Stimulated activated CD4-positive, alpha-beta T cell treated with anti-CD3 and anti-CD28 coated beads, Interleukin-15, amount 100 ng/mL, for 48 hours (primary cell): Measurements from ENCODE around the gene SEL1L.
A peak's percentile ranks its signal among the peaks of the same experiment; 100 is the strongest.
"Not testable (repeated sequence)": the region's sequence is repeated elsewhere in the genome, so short reads cannot be mapped to it uniquely, and the experiment has no call there.

ENCODE experiments used
- DNase-seq, 2 donors: peaks; one replicate each; pipeline ENCODE4 v3.0.0-alpha.2; 2020; ENCODE audit warnings: low read depth in 2 of 2

SEL1L gene

DNA sequence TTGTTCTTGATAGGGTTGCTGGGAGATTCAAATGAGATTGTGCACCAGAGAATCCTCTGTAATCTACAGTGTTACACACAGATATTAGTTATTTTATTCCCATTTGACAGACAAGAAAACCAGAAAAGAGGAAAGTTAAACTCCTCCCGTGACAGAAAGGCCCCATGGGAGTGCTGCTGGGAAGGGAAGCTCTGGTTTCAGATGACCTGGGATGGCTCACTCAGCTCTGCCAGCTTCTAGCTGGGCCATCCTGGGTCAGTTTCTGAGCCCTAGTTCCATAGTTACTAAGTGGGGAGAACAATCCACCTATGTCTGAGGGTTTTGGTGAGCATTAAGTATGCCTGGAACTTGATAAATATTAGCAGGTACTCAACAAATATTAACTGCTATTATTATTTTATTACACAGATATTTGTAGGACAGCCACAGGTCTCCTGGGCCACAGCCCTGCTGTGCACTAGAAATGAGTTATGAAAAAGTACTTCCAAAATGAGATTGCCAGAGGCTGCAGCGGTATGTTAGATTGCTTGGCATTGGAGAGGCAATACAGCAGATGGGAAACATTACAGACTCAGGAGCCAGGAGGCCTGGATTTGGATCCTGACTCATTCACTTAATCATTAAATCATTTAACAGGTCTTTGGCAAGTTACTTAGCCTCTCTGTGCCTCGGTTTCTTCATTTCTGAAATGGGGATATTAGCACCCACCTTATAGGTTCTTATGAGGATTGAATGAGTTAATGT lies 86.5 kb downstream of the SEL1L start:
- no peak for DNase-seq

DNA sequence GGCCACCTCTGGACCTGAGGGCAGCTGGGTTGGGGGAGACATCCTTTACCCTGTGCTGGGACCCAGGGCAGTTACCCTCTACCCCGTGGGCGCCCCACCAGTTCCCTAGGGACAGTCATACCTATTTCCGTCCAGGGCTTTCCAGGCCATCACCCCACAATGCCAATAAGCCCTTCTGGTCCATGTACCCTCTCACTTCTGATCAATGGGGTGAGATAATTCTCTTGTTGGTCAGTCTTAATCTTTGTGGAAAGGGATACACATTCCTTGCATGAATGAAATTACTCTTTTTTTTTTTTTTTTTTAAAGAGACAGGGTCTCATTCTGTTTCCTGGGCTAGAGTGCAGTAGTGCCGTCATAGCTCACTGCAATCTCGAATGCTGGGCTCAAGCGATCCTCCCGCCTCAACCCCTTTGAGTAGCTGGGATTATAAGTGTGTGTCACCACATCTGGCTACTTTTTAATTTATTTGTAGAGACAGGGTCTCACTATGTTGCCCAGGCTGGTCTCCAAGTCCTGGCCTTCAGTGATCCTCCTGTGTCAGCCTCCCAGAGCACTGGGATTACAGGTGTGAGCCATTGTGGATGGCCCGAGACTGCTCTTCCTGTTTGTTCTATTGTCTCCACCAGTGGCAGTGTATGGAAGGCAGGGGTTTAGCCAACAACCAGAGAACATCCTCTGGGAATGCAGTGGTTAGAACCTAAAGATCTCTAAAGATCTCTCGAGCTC lies 87.2 kb downstream of the SEL1L start:
- no peak for DNase-seq

- no peak for DNase-seq
These were observed 92.0 kb downstream of the SEL1L start for GRCh38 chr14:81441626-81442134.

GRCh38 chr14:81440041-81440440 lies 93.6 kb downstream of the SEL1L start:
- DNase-seq = no peak

GRCh38 chr14:81437244-81437643 lies 96.4 kb downstream of the SEL1L start:
- DNase-seq = no peak

DNA sequence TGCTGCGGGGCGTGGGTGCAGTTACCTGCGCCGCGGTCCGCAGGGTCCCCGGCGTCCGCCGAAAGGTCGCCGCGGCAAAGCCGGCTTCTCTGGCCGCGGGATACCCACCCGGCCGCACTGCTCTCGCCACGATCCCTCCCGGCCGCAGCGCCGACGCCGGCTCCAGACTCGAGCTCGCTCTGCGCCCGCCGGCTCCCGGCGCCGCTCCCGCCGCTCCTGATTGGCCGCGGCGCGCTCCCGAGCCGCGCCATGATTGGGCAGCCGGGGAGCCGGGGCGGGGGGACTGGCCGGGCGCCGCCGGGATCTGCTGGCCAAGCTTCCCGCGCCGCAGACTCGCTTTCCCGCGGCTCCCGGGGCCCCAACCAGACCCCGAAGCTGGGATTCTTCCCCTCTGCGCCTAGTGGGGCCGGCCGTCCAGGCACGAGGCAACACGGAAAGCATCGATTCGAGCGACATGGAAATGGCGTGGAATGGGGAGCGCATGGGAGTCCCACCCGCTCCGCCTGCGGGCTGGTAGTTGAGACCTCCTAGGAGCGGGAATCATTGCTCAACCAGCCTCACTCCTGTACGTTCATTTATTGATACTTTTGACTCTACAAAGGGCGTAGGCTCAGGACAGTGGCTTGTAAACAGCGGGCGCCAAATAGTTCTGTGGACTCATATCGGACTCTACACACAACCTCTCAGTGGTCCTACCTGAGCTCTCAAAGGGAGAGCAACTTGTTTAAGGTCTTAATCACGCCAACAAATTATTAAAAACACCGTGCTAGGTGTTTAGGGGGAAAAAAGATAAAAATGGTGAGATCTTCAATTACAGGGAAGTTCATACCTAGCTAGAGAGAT lies 97.1 kb downstream of the SEL1L start:
- peak in 1 of 2 donors; percentile 40 for DNase-seq

DNA sequence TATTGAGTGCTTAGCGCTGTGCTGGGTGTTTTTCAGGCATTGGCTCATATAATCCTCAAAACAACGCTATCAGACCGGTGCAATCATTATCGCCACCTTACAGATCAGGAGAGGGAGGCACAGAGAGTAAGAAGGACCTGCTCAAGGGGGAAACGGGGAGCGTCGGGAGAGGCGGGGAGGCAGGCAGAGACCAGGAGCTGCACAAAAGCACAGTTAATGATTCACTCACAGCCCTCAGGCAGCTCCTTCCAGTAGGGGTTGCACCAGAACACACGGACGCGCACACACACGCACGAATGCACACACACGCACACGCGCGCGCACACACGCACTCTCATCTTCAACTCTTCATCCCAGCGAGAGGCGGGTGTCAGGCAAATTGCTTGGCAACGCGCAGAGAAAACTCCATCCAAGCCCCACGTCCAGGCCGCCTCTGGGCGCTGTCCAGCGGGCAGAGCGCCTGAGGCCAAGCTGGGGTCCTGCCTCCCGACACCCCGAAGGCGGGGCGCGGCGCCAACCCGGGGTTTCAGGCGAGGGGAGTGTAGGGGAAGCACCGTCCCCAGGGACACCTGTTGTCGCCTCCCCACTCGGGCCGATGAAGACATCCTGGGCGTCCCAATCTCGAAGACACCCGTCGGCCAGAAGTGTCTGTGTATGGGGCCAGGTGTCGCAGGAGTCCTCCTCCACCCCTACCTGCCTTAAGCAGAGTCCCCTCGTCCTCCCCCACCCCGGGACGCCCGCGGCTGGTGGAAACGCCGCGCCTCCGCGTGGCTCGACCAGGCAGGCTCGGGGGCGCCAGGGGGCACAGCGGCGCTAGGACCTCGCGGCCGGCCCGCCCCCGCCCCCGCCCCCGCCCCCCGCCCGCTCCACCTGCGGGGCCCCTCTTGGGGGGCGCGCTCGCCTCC lies 98.0 kb downstream of the SEL1L start:
- DNase-seq = no peak

DNA sequence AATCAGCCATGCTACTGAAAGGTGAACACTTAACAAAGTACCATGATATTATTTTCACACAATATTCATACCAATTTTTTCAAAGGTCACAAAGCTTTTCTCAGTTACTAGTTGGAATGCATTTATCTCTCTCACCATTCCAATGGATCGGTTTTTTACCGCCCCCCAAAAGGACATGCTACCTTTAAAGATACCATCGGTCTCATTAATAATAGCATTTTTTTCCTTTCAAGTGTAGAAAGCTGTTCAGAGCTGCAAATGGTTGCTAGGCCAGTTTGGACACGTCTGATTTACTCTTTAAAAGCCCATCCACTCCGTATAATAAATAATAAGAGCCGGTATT lies 98.6 kb downstream of the SEL1L start:
- no peak for DNase-seq

- DNase-seq = no peak
These were observed 99.4 kb downstream of the SEL1L start for GRCh38 chr14:81434230-81434629.

GRCh38 chr14:81433378-81433777 lies 100.3 kb downstream of the SEL1L start:
- no peak for DNase-seq

DNA sequence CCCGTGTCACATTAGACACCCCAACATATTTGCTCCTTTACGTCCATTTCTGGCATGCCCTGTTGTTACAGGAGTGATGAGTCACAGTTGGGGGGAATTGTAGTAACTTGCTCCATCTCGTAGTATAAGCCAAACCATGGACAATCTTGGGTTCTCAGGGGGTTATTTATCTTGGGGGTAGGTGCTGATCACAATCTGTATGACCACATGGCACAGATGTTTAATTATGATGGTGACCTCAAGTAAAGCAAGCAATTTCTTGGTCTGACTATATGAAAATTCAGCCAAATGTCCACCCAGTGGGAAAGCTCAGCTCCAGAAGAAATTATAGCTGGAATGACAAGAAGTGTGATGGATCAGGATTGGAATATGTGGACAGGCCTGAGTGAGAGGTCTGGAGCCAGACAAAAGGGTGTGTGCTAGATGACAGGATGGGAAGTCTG lies 101.4 kb downstream of the SEL1L start:
- DNase-seq = no peak

DNA sequence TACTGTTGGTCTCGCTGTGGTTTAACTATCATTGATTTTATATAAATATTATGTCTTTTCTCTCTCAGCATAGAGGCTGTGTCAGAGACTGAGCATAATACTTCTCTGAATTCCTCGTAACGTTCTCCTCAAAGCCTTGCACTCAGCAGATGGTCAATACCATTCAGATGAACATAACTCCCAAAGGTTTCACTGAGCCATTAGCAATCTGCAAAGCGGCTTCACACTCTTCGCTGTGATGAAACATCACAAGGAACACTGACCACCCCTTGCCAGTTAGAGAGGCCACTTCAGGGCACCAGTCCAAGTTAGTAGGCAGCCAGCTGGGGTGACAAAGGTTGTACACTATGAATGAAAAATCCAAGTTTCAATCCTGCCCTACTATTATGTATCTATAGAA lies 103.4 kb downstream of the SEL1L start:
- DNase-seq = no peak

GRCh38 chr14:81429749-81430148 lies 103.9 kb downstream of the SEL1L start:
- not testable (repeated sequence) for DNase-seq

GRCh38 chr14:81429028-81429427 lies 104.6 kb downstream of the SEL1L start:
- DNase-seq = no peak

- DNase-seq = no peak
These were observed 106.2 kb downstream of the SEL1L start for GRCh38 chr14:81427348-81428058.

GRCh38 chr14:81423504-81423903 lies 110.1 kb downstream of the SEL1L start:
- DNase-seq = no peak
